GM19238 (cell line): Measurements from ENCODE around the gene NT5C.
"Not testable (repeated sequence)": the region's sequence is repeated elsewhere in the genome, so short reads cannot be mapped to it uniquely, and the experiment has no call there.

Experiments
- DNase-seq: peaks from one replicate; pipeline ENCODE4 v3.0.0; 2011; ENCODE audit warnings: low spot score; ENCODE audit not compliant: insufficient read length

Gene NT5C

DNA sequence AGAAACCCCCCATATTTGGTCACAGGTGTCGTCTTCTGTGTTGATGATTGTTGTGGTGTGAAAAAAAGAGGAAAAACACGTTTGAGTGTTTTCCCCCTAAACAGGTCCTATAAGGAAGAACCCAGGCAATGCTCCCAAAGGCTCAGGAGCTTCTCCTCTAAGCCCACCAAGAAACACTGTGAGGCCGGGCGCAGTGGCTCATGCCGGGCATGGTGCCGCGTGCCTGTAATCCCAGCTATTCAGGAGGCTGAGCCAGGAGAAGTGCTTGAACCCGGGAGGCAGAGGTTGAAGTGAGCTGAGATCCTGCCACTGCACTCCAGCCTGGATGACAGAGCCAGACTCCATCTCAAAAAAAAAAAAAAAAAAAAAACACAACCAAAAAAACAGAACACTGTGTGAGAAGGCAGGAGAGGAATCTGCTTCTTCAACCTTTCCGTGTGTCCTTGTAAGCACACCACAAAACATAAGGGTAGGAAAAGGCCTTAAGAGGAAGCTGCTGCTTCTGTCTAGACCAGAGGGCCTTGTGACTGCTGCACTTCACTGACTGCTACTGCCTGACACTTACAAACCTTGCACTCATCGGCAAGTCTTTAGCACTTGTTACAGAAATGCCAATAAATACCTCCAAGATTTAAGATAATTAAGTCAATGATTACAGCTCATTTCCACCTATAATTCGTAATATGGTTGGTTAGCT lies 13.4 kb upstream of the NT5C start:
- no peak for DNase-seq

DNA sequence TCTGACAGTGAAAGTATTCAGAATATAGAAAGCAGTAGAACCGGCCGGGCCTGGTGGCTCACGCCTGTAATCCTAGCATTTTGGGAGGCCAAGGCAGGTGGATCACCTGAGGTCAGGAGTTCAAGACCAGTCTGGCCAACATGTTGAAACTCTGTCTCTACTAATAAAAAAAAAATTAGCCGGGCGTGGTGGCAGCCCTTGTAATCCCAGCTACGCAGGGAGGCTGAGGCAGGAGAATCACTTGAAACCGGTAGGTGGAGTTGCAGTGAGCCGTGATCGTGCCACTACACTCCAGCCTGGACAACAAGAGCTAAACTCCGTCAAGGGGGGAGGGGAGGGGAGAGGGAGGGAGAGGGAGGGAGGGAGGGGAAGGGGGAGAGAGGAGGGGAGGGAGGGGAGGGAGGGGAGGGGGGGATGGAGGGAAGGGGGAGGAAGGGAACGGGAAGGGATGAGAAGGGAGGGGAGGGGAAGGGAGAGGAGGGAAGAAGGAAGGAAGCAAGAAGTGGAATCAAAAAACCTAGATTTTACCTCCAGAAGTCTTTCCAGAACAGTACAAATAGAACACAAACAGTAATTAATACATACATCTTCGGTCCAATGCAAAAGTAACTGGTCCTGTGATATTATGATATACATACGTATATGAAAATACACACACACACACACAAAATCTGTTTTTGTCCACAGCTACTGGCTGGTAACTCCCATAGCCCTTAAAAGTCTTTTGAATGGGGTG lies 10.9 kb upstream of the NT5C start:
- no peak for DNase-seq

DNA sequence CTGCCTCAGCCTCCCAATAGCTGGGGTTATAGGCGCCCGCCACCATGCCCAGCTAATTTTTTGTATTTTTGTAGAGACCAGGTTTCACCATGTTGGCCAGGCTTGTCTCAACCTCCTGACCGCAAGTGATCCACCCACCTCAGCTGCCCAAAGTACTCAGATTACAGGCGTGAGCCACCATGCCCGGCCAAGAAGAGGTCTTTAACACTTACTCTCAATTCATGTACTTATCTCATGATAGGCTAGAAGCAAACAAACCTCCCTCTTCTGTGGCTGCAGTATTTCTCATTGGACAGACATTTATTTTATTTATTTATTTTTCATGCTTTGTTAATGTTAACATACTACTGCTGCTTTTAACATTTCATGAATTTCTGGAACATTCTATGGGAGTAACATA lies 7.0 kb upstream of the NT5C start:
- DNase-seq = no peak

DNA sequence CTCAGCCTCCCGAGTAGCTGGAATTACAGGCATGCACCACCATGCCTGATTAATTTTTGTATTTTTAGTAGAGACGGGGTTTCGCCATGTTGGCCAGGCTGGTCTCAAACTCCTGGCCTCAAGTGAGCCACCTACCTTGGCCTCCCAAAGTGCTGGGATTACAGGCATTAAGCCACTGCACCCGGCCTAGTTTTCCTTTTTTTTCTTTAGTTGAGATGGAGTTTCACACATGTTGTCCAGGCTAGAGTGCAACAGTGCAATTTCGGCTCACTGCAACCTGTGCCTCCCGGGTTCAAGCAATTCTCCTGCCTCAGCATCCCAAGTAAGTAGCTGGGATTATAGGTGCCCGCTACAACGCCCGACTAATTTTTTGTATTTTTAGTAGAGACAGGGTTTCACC lies 6.2 kb upstream of the NT5C start:
- not testable (repeated sequence) for DNase-seq

DNA sequence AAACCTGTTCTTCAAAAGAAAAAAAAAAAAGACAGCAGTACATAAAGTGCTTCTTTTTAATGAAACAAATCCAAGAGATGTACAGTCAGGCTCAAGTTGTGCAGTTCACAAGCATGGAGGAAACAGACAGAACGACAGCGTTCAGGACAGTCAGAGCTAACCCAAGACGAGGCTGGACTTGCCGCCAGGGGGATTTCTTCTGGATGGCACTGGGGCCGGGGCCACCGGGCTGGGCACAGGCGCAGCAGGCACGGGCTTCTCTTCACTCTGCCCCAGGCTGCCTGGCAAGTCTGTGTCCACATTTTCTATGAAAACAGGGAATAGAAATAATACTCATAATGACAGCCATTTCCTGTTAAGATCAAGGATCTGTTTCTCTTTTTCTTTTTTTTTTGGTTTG lies 4.4 kb upstream of the NT5C start:
- no peak for DNase-seq

GRCh38 chr17:75135452-75135851 lies 3.9 kb upstream of the NT5C start:
- DNase-seq = no peak

DNA sequence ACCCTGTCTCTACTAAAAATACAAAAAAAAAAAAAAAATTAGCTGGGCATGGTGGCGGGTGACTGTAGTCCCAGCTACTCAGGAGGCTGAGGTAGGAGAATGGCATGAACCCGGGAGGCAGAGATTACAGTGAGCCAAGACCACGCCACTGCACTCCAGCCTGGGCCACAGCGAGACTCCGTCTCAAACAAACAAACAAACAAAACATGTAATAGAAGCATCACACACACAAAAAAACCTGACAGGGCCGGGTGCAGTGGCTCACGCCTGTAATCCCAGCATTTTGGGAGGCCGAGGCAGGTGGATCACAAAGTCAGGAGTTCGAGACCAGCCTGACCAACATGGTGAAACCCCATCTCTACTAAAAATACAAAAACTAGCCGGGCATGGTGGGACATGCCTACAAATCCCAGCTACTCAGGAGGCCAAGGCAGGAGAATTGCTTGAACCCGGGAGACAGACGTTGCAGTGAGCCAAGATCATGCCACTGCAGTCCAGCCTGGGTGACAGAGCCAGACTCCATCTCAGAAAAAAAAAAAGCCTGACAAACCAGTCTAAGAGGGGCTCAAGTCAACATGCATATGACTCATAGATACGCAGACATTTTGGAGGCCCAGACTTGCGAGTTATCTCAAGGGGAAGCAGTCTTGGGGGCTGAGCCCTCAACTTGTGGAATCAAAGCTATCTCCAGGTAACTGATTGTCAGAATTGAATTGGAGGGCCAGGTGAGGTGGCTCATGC lies 2.2 kb upstream of the NT5C start:
- not testable (repeated sequence) for DNase-seq

GRCh38 chr17:75133001-75133400 lies 1.5 kb upstream of the NT5C start:
- no peak for DNase-seq

- not testable (repeated sequence) for DNase-seq
Observed at GRCh38 chr17:75132018-75133000, 767 bp upstream of the NT5C start.

GRCh38 chr17:75130632-75131277 lies 787 bp downstream of the NT5C start:
- no peak for DNase-seq

GRCh38 chr17:75130059-75130631 lies 1.4 kb downstream of the NT5C start:
- DNase-seq = no peak

- no peak for DNase-seq
Observed at GRCh38 chr17:75129576-75129975, 2.0 kb downstream of the NT5C start.

GRCh38 chr17:75128694-75129505 lies 2.6 kb downstream of the NT5C start:
- DNase-seq = no peak

GRCh38 chr17:75127936-75128335 lies 3.6 kb downstream of the NT5C start:
- not testable (repeated sequence) for DNase-seq

- DNase-seq = no peak
Observed at GRCh38 chr17:75126954-75127353, 4.6 kb downstream of the NT5C start.

DNA sequence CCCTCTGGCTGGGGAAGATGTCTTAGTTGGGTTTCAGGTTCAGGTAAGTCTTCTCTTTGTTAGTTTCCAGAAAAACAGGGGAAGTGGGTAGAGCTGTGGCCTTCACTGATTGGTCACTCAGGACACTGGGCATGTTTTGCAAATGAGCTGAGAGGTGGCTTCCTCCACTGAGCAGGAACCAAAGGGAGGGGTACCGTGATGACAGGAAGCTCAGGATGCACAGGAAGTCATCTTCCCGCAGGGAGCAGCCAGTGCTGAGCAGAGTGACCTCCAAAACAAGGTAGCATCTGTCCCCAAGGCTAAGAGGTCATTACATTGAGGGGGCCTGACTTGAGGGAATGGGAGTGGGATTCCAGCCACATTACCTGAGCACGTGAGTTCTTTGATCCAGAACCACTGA lies 5.6 kb downstream of the NT5C start:
- DNase-seq = no peak

- DNase-seq = no peak
Observed at GRCh38 chr17:75124819-75125162, 6.8 kb downstream of the NT5C start.

DNA sequence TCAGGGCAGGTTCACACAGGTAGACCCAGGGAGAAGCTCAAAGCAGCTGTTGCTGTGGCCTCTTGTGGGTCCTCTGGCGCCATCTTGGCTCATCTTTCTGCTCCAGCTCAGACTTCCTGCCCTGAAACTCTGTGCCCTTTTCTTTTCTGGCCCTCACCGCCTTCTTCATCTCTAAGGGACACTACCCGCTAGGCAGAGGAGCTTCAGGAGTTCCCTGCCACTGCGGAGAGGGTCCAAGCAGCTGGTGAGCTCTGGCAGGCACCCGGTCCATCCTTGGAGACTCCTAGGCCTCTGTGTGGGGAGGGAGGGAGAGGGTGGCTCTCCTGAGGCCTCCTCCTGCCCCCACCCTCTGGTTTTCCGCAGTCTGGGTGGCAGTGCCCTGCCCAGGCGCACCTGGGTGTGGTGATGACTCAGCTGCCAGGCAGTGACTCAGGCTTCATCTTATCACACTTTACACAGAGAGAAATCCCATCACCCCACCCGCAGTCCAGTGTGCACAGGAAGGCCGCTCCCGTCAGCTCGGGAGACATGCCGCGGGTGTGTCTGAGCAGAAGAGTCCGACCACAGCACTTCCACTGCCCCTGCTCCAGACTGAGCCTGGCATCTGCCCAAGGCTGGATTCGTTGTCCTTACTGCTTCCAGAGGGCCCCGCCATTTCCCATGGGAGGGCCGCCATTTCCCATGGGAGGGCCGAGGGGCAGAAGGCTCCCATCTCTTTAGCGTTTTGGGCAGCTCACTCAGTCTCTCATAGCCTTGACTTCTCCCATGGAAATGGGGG lies 7.3 kb downstream of the NT5C start:
- DNase-seq = no peak

DNA sequence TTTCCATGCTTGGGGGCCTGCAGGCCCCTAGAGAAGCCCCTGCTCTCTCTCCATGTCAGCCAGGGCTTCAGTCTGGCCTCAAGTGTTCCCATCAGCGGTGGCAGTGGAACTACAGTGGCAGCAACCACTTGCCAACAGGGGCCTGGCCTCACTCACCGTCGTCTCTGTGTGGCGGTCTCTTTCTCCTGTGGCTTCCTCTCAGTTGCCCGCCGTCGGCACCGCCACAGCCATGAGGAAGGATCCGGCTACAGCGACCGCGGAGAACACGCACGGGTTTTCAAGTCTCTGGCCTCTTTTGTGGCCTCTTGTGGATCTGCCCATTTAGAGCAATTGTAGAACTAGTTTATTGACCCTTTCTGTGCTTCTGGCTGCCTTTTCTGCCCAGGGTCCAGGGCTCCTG lies 13.2 kb downstream of the NT5C start:
- DNase-seq = no peak
